Stimulated activated CD4-positive, alpha-beta T cell treated with anti-CD3 and anti-CD28 coated beads, Interleukin-12 subunit alpha, Interleukin-12 subunit beta, amount 100 ng/mL, for 48 hours (primary cell): Measurements from ENCODE around the gene CLDN17.

Source experiments
- DNase-seq, 3 donors: peaks; one replicate each; pipeline ENCODE4 v3.0.0-alpha.2; 2020; ENCODE audit warnings: low read depth in 2 of 3, low spot score in 1 of 3

Gene CLDN17, protein sequence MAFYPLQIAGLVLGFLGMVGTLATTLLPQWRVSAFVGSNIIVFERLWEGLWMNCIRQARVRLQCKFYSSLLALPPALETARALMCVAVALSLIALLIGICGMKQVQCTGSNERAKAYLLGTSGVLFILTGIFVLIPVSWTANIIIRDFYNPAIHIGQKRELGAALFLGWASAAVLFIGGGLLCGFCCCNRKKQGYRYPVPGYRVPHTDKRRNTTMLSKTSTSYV

DNA sequence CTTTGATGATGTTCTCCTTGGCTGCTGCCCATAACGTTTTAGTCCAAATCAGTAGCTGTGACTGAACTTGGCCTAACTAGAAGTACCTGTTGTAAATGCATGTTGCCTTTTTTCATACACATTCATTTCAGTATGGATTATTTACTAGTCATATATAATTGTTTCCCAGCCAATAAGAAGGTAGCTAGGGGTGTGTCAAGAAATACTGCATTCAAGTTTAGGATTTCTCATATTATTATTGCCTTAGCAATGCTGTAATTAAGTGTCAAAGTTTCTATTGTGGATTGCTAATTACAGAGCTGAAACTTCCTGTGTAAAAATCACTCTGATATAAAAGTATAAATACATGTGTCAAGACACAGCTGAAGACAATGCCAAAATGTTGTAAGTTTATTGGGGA lies at the start of gene CLDN17:
Gene CLDN17 (minus strand): TSS at position 101 of the 400 bp plus-strand sequence. CDS start 188 bp downstream, outside the sequence.
- no peak for DNase-seq

DNA sequence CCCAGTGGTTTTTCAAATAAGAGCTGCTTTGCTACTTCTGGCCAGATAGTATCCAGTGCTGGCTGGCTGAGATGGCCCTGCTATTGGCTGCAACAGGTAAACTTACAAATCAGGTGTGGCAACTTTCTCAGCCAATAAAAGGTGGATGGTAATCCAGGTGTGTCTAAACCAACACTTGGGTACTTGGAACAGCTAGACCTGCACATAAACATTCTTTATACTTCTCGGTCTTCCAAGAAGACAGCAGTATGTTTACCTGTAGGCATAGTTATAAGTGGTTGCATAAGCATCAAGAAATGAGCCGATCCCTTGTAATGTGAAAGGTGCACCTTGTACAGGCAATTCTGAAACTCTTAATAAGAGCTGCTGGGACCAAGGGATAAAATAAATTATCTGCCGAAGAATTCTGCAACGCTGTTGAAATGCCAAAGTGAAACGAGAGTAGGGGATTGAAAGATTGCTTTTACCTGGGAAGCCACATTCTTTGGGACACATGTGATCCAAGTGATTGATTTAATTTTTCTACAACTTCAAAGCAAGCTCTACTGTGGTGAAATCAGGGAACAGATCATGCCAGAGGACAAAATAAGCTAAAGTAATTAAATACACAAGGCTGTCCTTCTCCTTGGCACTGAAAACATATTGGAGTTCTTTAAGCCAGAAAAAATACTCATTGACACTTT lies 49.6 kb upstream of the CLDN17 start, which contains the start of gene CLDN8:
Gene CLDN8 (minus strand): TSS at position 57 of the 683 bp plus-strand sequence. CDS start 172 bp downstream, outside the sequence.
- no peak for DNase-seq

DNA sequence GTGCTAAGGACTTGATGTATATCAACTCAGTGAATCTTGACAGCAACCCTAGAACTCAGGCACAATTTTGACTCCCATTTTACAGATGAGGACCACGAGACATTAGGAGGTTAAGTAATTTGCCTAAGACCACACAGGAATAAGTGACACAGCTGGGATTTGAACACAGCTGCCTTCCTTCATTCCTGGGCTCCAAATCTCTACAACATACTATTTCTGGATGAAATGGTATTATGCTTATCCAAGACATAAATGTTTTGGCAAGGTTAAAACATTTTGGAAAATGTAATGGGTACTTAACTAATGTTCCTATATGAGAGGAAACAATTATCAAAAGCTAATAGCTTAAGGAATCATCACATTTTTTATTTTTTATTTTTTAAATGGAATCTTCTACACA lies 44.5 kb upstream of the CLDN17 start:
- no peak for DNase-seq

DNA sequence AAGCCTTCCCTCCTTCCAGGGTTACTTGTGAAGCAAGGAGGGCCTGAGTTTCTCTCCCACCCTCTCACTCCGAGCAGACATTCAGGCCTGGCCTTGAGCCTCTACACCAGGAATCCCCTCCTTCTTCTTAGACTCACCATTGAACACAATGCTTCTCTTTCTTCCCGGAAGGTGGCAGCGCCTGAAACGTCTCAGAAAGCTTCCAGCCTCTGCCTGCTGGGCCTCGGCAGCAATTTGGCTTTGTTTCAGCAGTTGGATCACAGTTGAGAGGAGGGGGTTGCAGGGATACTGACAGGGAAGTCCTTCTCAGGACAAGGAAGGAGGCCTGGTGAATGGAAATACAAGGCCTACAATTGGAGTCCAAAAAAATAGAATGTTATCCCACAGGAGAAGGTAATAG lies 43.0 kb upstream of the CLDN17 start:
- DNase-seq: no peak

DNA sequence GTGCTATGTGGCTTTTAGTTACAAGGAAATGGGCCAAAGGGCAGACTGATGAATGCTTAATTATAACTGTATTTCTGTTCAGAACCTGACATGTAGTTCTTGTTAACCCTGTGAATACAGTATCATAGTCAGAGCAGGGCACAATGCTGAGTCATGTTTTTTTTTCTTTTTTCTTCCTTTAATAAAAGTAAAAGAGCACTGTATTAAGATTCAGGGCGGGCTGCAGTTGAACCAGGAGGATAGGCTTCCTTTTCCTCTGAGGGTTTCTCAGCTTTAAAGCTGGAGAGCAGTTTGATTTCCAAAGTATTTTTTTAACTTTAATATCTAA lies 40.6 kb upstream of the CLDN17 start:
- DNase-seq: no peak

DNA sequence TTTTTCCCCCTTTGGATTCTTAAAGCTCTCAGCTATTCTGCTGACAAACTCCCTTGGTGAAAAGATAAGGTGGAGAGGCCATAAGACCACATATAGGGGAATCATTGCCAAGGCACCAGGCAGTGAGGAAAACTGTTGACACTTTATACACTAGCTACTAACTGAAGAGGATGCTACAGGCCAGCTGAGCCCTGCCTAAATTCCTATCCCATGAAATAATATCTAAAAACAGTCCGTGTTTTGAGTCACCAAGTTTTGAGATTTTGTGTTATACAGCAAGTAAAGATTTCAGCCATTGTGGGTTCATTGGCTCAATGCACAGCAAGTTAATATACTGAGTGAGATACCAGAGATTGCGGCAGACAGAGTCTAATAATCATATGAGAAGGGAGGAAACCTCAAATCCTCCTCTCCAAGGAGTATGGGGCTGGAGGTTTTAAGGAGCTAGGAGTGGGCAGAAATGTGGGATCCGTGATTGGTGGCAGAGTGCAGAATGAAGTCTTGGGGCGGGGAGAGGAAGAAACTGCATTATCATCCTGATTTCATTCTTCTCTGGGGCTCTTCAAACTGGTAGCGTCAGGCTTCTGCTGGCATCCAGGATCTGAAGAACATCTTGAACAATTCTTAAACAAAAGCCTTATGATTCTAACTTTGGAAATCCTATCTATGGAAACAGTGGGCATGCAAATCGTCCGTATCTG lies 40.1 kb upstream of the CLDN17 start:
- DNase-seq: no peak

DNA sequence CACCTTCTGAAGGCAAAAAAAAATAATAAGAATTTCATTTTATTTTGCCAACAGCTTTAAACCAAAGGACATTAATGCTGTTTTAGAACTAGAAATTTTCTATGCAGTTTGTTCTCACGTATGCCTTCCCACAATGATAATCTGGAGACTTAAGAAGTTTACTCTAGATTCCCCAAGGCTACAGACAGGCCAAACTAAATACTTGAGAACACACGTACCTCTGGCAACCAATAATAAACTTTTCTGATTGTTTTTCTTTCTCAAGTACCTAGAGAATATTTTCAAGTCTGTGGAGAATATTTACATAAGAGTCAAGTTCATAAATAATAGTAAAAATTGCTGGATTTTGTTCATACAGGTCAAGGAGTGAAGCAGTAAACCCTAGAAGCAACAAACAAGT lies 33.4 kb upstream of the CLDN17 start:
- no peak for DNase-seq

DNA sequence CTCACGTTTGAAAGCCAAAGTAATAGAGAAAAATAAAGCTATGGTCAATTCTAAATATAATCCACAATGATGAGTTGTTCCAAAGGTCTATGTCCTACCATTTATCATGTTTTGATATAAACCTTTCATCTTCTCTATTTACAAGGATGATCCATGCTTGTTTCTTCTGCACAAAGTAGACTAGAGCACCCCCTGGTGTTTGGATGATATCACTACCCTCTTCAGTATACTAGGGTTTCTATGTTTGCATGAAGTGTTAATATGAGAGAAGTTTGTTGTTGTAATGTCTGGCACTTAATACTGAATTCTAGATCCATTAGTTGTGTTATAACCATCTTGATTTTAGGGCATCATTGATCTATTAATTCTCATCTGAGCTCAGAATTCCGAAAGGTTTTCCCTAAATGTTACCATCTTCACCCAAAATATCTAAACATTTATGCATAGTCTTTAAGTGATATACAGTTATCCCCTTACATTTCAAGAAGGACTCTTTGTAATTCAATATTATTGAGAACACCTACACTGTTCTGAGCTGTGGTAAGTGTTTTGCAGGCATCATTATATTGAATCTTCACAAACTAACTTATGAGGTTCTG lies 28.2 kb upstream of the CLDN17 start:
- peak in 1 of 3 donors; percentile 24 for DNase-seq

DNA sequence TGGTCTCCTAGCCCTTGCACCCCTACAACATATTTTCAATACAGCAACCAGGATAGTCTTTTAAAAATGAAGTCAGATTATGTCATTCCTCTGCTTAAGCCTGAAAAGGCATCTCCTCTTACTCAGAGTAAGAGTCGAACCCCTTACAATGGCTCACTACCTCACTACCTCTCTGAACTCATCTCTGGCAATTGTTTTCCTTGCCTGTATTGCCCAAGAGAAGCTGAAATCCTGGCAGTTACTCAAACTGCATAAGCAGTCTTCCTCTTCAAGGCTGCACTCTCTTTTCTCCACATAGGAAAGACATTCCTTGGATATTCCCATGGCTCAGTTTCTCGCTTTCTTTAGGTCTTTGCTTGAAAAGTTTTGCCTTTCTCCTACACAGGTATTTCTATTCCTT lies 26.6 kb upstream of the CLDN17 start:
- DNase-seq: no peak

DNA sequence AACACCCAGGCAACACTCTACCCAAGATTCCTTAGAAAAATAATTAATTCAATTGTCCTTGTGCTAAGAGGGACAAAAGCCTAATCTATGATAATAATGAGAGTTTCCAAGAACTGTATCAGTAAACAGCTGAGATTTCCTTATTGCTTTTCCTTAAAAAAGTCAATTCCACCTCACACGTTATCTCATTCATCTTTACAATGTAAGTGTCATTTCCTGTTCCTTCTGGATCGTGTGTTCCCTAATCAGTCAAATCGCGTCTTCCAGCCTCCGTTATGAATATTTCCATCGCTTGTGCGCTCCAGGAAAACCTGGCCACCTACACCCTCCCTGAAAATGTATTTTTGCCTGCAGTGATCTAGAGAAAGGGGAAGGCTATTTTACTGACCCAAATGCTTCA lies 23.9 kb upstream of the CLDN17 start:
- DNase-seq: no peak

DNA sequence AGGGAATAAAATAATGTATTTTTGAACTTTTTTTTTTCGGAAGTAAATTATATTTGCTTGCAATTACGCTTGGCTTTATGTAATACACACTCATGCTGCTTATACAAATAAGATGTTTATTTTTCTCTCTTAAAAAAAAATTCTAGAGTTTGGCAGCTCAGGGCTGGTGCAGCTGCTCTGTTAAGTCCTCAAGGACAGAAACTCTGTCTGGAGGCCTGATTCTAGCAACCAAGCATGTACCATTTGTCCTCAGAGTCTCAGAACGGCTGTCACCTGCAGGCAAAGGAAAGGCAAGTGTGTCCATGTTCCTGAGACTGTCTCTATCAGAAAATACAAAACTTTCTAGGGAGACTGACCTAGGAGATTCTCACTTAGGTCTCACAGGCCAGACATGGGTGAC lies 23.2 kb upstream of the CLDN17 start:
- DNase-seq: no peak

DNA sequence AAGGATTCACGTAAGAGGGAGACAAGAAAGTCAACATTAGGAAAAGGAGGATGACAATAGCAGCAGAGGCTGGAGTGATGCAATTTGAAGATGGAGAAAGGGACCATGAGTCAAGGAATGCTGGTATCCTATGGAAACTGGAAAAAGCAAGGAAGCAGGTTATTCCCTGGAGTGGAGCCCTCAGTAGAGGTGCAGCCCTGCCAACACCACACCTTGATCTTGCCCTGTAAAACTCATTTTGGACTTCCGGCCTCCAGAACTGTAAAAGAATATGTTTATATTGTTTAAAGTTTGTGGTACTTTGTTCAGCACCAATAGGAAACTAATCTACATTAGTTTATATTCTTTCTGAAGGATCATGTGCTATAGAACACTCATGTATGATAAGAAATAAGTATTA lies 19.6 kb upstream of the CLDN17 start:
- no peak for DNase-seq

DNA sequence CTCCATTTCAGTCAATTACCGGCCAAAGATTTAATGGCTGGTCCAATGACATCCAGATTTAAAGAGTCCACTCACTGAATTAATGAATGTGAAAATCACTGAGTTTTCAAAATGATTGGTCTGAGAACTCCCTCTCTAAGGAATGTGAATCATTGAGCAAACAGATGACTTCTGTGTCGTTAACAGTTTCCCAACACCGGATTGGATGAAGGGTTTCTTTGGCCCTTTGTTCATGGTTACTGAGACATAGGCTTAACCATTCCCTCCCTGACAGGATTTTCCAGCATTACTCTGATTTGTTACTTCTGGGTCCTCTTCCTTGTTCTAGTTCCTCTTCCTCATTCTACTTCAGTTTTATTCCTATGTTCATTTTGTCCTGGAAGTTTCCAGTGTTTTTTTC lies 1.5 kb upstream of the CLDN17 start:
- no peak for DNase-seq

DNA sequence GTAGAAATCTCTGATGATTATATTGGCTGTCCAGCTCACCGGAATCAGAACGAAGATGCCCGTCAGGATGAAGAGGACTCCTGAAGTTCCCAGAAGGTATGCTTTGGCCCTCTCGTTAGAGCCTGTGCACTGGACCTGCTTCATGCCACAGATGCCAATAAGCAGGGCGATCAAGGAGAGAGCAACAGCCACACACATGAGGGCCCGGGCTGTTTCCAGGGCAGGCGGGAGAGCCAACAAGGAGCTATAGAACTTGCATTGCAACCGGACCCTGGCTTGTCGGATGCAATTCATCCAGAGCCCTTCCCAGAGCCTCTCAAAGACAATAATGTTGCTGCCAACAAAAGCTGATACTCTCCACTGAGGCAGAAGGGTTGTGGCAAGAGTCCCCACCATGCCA lies 434 bp downstream of the CLDN17 start:
- no peak for DNase-seq

DNA sequence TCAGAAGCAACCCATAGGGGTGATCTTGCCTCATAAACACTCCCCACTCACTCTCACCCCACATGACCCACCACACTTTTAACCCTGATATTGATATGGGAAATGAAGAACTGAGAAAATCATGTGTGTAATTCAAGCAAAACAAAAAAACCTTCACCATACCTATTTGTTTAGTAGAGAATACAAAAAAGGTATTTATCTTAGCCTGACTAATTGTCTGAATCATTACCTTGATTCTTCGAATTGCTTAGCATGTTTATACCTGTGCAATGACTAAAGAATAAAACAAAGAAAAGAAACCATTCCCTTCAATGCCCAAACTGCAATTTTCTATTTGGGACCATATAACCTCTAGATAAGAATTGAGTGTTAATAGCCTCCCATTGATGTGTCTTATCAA lies 1.8 kb downstream of the CLDN17 start:
- DNase-seq: no peak

DNA sequence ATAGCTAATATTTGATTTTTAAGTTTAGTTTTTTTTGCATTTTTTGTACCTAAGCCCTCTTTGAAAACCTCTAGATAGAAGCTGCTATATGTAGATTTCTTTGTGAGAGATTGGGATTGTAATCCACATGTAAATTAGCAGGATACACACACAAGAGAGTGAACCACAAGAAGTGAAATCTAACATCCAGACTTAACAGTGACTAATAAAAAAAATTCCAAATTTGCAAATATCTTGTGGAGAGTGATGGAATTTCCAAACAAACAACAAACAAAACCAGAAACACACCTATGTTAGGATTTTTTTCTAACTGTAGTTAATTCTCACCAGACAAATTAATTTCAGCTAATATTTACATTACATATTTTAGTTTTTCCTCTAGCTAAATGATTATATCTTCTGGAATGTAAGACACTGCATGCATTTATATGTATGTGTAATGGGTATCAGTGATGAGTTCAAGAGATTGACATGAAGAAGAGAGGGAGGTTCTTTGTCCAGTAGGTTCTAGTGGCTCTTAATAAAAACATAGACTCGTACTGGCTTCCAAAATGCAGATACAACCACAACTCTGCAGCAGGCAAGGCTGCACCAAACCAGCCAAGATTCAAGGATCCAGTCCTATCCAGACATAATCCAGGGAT lies 12.8 kb downstream of the CLDN17 start:
- DNase-seq: no peak

DNA sequence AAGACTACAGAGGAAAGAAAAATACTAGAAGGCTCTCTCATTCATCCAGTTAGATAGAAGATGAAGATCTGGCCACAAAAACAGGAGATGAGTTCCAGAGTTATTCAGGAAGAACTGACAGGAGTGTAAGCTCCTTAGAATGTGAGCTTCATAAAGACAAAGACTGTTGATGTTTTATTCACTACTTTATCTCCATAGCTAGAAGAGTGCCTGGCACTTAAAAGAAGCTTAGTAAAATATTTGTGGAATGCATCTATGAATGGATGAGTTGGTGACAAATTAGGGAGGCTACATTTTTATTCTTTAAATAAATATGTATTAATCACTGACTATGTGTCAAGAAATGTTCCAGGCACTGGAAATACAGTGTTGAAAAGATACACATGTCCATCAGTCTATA lies 13.8 kb downstream of the CLDN17 start:
- DNase-seq: no peak

DNA sequence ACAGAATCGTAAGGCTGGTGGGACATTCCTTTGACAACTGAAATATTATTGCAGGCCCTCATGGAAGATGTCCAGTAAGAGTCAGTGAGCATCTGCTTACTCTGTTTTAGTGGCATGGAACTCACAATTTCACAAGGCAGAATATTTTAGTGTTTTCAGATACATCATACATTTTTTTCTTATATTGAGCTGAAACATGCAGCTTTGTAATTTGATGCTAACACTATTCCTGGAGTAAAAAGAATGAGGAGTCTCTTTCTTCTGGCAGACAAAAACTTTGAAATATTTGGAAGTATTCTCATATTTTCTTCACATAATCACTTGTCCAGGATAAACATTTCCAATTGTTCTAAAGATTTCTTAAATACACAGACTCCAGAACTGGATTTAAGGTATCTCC lies 17.7 kb downstream of the CLDN17 start:
- DNase-seq: no peak

DNA sequence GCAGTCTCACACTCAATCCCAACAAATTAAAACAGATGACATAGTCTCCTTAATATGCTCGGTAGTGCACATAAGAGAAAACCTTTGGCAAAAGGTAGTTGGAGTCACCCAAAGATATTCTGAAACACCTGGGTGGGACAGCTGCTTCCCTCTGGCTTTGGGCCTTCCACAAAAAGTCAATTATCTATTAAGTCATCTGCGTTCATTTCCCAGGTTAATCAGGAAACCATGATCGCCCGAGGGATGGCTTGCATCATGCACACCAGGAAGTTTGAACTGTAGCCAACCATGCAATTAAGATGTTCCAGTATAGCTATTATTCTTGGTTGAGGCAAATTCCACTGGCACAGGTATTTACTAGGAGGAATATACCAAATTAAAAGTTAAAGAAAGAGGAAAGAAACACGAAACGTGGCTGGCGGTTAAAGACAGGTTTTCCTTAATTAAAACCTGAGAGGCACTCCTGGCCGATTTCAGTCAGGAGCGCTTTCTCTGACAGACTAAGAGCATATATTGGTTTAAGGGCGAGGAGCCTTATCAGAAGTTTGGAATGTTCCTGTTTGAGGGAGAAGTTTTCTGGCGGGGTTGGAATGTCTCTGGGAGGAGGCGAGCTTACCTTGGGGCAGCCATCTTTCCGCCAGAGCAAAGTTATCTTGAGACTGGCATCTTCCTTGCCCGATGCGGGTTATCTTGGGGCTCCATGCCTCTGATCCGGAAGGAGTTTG lies 19.9 kb downstream of the CLDN17 start:
- DNase-seq: no peak

DNA sequence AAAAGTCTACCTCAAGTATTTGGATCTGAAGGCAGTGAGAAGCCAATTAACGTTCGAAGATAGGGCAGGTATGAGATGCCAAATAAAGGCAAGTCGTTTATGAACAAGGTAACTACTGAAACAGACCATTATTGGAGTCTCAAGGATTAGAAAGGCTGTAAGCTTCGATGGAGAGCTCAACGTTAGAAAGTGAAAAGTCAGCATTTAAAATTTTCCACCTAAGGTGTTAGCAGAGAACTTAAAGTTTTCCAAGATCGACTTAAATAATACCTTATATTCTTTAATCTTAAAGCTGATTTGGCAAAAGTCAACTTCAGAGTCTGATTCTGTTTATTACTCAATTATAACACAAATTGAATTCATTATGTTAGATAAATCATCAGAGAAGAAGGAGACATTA lies 28.1 kb downstream of the CLDN17 start:
- DNase-seq: no peak

DNA sequence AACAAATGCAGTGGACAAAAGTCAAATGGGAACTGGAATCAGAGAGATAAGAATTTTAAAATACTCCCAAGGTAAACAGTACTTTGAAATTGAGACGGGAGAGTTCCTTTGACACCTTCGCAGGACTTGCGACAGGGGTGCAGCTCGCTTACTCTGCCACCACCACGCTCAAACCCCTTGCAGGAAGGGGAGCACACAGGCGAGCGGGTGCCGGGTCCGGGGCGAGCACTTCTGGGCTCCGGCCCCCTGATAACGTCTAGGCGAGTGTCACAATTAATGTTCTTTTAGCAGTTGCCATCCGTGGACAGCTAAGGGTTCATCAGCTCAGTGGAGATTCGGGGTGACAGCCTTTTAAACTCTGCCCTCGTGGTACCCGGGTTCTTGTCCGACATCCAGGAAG lies 37.4 kb downstream of the CLDN17 start:
- no peak for DNase-seq
